GM19025 (cell line): ENCODE data around the gene TRUB2.

Experiments used
- ATAC-seq: cut with Tn5 transposase; IDR thresholded peaks from one replicate; pipeline ENCODE4 v1.9.1; 2021; ENCODE audit warnings: mild to moderate bottlenecking, low read depth, moderate library complexity; ENCODE audit not compliant: unreplicated experiment

The TRUB2 gene

GRCh38 chr9:128322404-128323211 is at the start of gene TRUB2, which contains the start of gene COQ4:
TSS of gene TRUB2 (minus strand) at chr9:128322447. CDS start at chr9:128322408, 39 bp downstream.
TSS of gene COQ4 (plus strand) at chr9:128322839. CDS start at chr9:128322859, 20 bp downstream.
- peak; percentile 78 for ATAC-seq

GRCh38 chr9:128371630-128372117 is 49.4 kb upstream of the TRUB2 start:
- ATAC-seq, result no peak

- peak; percentile 92 for ATAC-seq
Observed at GRCh38 chr9:128370752-128371629, 48.7 kb upstream of the TRUB2 start, which contains the start of gene URM1. TSS of gene URM1 (plus strand) at chr9:128371374. CDS start at chr9:128371381, 7 bp downstream.

- ATAC-seq, result no peak
Observed at GRCh38 chr9:128370367-128370751, 48.1 kb upstream of the TRUB2 start.

- ATAC-seq, result no peak
Observed at GRCh38 chr9:128369024-128369706, 46.9 kb upstream of the TRUB2 start.

- ATAC-seq, result no peak
Observed at GRCh38 chr9:128365525-128365924, 43.3 kb upstream of the TRUB2 start.

GRCh38 chr9:128362774-128363173 is 40.5 kb upstream of the TRUB2 start:
- no peak for ATAC-seq

- ATAC-seq, result no peak
Observed at GRCh38 chr9:128361986-128362646, 39.9 kb upstream of the TRUB2 start.

GRCh38 chr9:128361296-128361985 is 39.2 kb upstream of the TRUB2 start:
- no peak for ATAC-seq

GRCh38 chr9:128360826-128361225 is 38.6 kb upstream of the TRUB2 start:
- no peak for ATAC-seq

- ATAC-seq, result no peak
Observed at GRCh38 chr9:128358861-128359260, 36.6 kb upstream of the TRUB2 start.

GRCh38 chr9:128358090-128358489 is 35.8 kb upstream of the TRUB2 start:
- ATAC-seq, result no peak

- no peak for ATAC-seq
Observed at GRCh38 chr9:128355451-128355850, 33.2 kb upstream of the TRUB2 start.

- ATAC-seq, result no peak
Observed at GRCh38 chr9:128349772-128350171, 27.5 kb upstream of the TRUB2 start.

GRCh38 chr9:128349125-128349524 is 26.9 kb upstream of the TRUB2 start:
- no peak for ATAC-seq

GRCh38 chr9:128344931-128345605 is 22.8 kb upstream of the TRUB2 start:
- no peak for ATAC-seq

- no peak for ATAC-seq
Observed at GRCh38 chr9:128343855-128344254, 21.6 kb upstream of the TRUB2 start.

GRCh38 chr9:128342971-128343680 is 20.9 kb upstream of the TRUB2 start:
- ATAC-seq, result no peak
